AG04450 (cell line): ENCODE results near the gene ZNF45. TPM values are rescaled to one million over a fixed set of nuclear protein-coding genes. Genes with fewer than 3 reads are reported as not detected.
A peak's percentile ranks its signal among the peaks of the same experiment; 100 is the strongest.

ENCODE experiments used
- CTCF ChIA-PET: fragments of 300-600, 350-600 bp; formaldehyde crosslinking; extraction: SDS; loops from one replicate; lab custom pipeline; 2022; ENCODE audit warnings: antibody characterized with exemption, inconsistent platforms; lab: Charles Lee
- POLR2A ChIA-PET: fragments of 350-600 bp; formaldehyde crosslinking; extraction: SDS; loops from one replicate; lab custom pipeline; 2021; ENCODE audit warnings: antibody characterized with exemption, inconsistent platforms; lab: Yijun Ruan, JAX
- DNase-seq: peaks from one replicate; pipeline ENCODE4 v3.0.0-alpha.2; 2011; ENCODE audit warnings: low read depth, low spot score
- H3K27ac ChIP-seq: one replicate; pipeline ENCODE4 v1.5.1; 2012; ENCODE audit warnings: low read depth, low read length, control low read depth
- H3K27me3 ChIP-seq: one replicate; pipeline ENCODE4 v1.6.0; 2012; ENCODE audit warnings: low read length; ENCODE audit not compliant: control insufficient read depth, insufficient read depth
- H3K4me3 ChIP-seq: 2 replicates; pipeline ENCODE4 v1.5.1; 2011; ENCODE audit warnings: mild to moderate bottlenecking, low read depth, low read length, control low read depth
- H3K9me3 ChIP-seq: 2 replicates; pipeline ENCODE4 v1.5.1; 2012; ENCODE audit warnings: low read length; ENCODE audit not compliant: control insufficient read depth, insufficient read depth
- CTCF ChIP-seq: IDR thresholded peaks from 2 replicates; pipeline ENCODE4 v1.5.1; 2011; ENCODE audit warnings: low read depth, low read length, control low read depth, inconsistent platforms
- polyA plus RNA-seq: library from polyadenylated mRNA; depleted of rRNA; stranded (reverse); fragments of >200 nt; gene quantifications from 2 replicates; pipeline ENCODE4 v1.2.3, GENCODE V29; 2011

ZNF45 gene
- polyA plus RNA-seq, 1 experiment: 16.1 TPM

- no peak overlapping the region for H3K4me3 ChIP-seq
- DNase-seq: no peak
- no peaks in the 10 kb centered on the region; the same call in 1 of the 2 replicates for H3K9me3 ChIP-seq
- H3K27me3 ChIP-seq: no peaks in the 10 kb centered on the region
- POLR2A ChIA-PET: no interaction called here
- H3K27ac ChIP-seq: no peak overlapping the region
- no peak for TF ChIP-seq CTCF
- CTCF ChIA-PET: no interaction called here
Observed at GRCh38 chr19:43939557-43940260, 4.6 kb upstream of the ZNF45 start.

GRCh38 chr19:43936188-43936587 lies 1.1 kb upstream of the ZNF45 start:
- no peak overlapping the region for H3K27ac ChIP-seq
- ChIA-PET CTCF (interaction anchor here (1.2 kb wide), 1 partner anchor 15 kb away, joined by 4 read pairs; the partner anchor contains the start of gene ZNF221), POLR2A (interaction anchor here (0.6 kb wide), 1 partner anchor 403 kb away, joined by 10 read pairs; the partner anchor contains the start of gene ZNF575)
- no peak for TF ChIP-seq CTCF
- no peak overlapping the region for H3K4me3 ChIP-seq
- H3K27me3 ChIP-seq: no peaks in the 10 kb centered on the region
- H3K9me3 ChIP-seq: no peaks in the 10 kb centered on the region; the same call in 1 of the 2 replicates
- no peak for DNase-seq

GRCh38 chr19:43934055-43934984 lies 762 bp downstream of the ZNF45 start:
- no peak for DNase-seq
- ChIA-PET POLR2A (interaction anchor here (0.9 to 1.6 kb wide), 3 partner anchors 14 to 33 kb away, joined by 3 to 12 read pairs (median 4); partner anchors contain the start of gene ZNF221), CTCF (interaction anchor here (0.9 kb wide), 1 partner anchor 19 kb away, joined by 4 read pairs; no protein-coding TSS in a partner anchor)
- TF ChIP-seq CTCF: peak; percentile 22; the same call in 1 of the 2 replicates
- peak overlapping the region; percentile 77 for H3K4me3 ChIP-seq
- no peaks in the 10 kb centered on the region; the same call in 1 of the 2 replicates for H3K9me3 ChIP-seq
- no peaks in the 10 kb centered on the region for H3K27me3 ChIP-seq
- peak overlapping the region; percentile 65 for H3K27ac ChIP-seq

GRCh38 chr19:43928820-43929219 lies 6.3 kb downstream of the ZNF45 start:
- DNase-seq: no peak
- ChIA-PET POLR2A (no interaction called here), CTCF (no interaction called here)
- H3K27ac ChIP-seq: no peak overlapping the region
- no peak overlapping the region for H3K4me3 ChIP-seq
- no peaks in the 10 kb centered on the region for H3K27me3 ChIP-seq
- TF ChIP-seq CTCF: no peak
- H3K9me3 ChIP-seq: no peaks in the 10 kb centered on the region
